ENCODE data around the gene PLCB3. TPM values are rescaled to one million over a fixed set of nuclear protein-coding genes. Genes with fewer than 3 reads are reported as not detected.

The PLCB3 gene
- polyA plus RNA-seq (ENCODE audit: insufficient read depth in 1 of 5, insufficient read length in 5 of 5, low replicate concordance in 1 of 5): 10 to 100 TPM; 15.7 to 25.9 (median 18.7) TPM
- long read RNA-seq, donor 1: 0 reads
- long read RNA-seq, donor 2, full-length matches to known transcripts: 1 of 63 reads
- long read RNA-seq, donor 2, partial matches to known transcripts: 11 of 63 reads
- long read RNA-seq, donor 2, other reads (novel, unspliced or antisense): 51 of 63 reads
- long read RNA-seq, donor 3, full-length matches to known transcripts: 1 of 1 reads
- long read RNA-seq, donor 3, partial matches to known transcripts: 0 of 1 reads
- long read RNA-seq, donor 3, other reads (novel, unspliced or antisense): 0 of 1 reads
- long read RNA-seq, donor 4: 0 reads
- long read RNA-seq, donor 5, partial matches to known transcripts: 15 of 15 reads
- long read RNA-seq, donor 5, other reads (novel, unspliced or antisense): 0 of 15 reads
- long read RNA-seq, donor 6, full-length matches to known transcripts: 1 of 1 reads
- long read RNA-seq, donor 6, partial matches to known transcripts: 0 of 1 reads
- long read RNA-seq, donor 6, other reads (novel, unspliced or antisense): 0 of 1 reads
- long read RNA-seq, donor 7, partial matches to known transcripts: 17 of 17 reads
- long read RNA-seq, donor 7, other reads (novel, unspliced or antisense): 0 of 17 reads
- long read RNA-seq, donor 8: 0 reads

DNA sequence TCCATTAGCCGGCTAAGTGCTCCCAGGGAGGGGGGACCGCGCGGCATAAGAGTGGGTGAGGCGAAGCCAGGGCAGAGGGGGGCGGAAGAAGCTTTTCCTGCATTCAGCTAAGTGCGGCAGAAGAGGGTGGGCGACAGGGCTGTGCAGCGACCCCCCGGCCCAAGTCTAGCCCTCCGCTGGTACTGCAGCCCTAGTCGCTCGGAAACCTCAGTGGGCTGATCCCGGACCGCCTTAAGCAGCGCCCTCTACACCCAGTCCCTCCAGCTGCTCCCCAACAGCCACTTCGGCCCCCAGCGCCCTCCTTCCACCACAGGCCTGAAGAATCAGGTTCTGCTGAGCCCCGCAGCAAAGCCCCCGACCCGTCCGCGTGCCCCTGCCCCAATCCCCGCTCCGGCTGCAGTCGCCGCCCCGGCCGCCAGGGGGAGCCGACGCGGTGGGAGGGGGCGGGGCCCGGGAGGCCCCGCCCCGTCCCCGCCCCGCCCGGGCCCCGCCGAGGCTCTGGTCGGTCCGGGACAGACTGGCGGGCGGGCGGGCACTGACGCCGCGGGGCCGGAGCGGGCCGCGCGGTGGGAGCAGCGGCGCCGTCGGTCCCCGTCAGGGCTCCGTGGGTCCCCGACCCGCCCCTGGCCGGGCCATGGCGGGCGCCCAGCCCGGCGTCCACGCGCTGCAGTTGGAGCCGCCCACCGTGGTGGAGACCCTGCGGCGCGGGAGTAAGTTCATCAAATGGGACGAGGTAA is at the start of gene PLCB3:
PLCB3 (plus strand) TSS at position 515 of the 737 bp plus-strand sequence; CDS start at position 635, 120 bp downstream.
- DNase-seq: no peak

DNA sequence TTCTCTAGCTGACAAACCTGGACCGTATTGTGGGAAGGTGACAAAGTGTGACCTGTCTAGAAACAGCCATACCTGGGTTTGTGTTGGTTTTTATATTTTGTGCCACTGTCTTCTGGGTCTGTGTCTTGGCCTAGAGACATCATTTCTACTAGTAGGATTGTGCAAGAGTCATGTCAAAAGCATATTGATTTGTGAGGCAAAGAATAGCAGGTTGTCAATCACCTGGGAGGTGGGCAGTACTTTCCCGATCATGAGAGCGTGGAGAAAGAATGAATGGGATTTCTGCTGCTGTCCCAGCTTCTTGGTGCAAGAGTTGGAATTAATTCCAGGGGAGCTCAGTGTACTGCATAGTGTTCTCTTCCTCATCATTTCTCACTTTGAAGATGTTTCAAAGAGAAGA is 49.8 kb upstream of the PLCB3 start:
- no peak for DNase-seq

DNA sequence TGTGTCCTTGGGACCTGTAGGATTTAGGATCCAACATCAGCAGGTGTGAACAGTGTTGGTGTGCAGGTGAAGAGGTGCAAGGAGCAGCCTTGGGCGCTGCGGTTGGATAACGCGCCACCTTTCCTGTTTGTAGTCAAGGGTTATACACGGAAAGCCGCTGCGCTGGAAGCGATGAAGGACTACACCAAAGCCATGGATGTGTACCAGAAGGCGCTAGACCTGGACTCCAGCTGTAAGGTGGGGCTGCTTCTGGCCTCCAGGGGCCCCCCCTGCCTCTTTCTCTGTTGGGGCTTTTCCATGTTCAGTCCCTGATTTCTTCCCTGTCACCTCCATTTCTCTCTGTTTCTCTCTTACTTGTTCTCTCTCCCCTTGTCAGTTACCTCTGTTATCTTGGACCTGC is 48.3 kb upstream of the PLCB3 start:
- no peak for DNase-seq

DNA sequence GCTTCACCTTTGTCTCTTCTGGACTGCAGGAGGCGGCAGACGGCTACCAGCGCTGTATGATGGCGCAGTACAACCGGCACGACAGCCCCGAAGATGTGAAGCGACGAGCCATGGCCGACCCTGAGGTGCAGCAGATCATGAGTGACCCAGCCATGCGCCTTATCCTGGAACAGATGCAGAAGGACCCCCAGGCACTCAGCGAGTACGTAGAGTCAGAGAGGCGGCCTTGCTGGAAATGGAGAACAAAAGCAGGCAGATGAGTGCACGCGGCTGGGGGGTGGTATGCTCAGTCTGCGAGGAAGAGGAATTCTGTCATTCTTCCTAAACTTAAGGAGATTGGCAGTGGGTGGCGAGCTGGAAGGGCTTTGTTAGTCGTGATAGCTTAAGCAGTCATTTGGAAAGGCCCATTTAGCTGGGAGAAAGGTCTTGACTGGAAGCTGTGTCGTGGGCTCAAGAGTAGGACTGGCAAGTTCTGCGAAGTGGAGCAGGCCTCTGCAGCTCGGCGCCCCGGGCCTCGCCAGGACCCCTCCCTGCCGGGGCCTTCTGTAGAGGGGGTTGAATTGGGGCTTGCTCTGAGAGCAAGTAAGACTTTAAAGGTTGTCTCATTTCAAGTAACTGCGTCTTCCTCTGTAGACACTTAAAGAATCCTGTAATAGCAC is 47.8 kb upstream of the PLCB3 start:
- no peak for DNase-seq

DNA sequence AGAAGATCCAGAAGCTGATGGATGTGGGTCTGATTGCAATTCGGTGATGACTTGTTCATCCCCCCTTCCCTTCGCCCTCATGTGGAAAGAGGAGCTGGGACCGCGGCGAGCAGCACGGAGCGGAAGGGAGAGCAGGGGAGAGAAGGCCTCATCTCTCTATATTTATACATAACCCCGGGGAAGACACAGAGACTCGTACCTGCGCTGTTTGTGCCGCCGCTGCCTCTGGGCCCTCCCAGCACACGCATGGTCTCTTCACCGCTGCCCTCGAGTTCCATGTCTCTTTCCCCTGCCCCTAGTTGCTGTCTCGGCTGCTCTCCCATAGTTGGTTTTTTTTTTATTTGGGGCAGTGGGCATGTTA is 47.3 kb upstream of the PLCB3 start:
- no peak for DNase-seq

DNA sequence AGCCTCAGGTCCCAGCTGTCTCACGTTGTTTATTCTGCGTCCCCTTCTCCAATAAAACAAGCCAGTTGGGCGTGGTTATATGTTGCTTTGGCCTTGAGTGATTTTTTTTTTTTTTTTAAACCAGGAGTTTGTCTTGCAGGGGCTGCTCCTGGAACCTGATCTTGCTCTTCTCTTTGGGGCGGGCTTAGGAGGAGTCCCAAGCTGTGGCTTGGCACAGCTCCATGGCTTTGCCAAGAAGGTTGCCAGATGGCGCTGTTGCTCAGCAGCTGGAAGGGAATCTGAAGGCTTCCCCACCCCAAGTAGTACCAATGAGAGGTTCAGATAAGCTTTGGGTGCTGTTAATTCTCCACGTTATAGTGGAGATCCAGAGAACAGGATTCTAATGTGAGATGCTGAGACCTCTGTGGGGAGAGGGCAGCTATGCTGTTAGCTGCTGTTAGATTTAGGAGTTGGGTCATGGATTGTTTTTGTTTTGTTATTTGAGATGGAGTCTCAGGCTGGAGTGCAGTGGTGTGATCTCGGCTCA is 46.8 kb upstream of the PLCB3 start:
- DNase-seq: peak; percentile 77 to 78

DNA sequence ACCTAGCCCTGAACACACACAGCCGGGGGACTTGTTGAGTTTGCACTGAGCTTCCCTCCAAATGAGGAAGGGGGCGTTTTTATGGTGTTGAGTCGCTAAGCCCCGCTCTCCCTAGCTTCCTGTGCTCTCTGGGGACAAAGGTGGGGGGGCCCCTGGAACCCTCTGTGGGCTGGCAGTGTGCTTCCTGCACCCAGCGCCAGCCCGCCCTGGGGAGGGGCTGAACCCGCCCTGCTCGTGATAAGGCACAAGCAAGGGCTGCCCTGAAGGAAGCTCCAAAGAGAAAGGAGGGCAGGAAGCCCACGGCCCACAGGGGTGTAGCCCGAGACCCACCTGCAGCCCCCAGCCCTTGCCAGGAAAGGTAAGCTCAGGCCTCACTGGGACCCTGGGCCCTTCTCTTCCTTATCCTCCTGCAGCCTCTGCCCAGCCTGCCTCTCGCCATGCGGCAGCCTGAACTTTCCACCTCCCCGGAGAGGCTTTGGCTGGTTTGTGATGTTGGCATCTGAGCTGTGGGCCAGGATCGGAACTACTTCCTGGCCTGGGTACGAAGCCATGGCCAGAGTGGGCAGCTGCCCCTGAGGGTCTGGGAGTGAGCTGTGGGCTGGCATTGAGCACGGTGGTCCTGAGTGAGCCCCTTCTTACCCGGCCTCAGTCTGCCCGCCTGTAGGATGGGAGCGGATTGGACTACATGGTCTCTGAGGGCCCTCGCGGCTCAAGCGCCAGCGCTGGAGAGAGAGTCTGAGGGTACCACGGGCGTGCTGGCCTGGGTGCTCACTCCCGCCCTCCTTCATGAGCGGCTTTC is 44.7 kb upstream of the PLCB3 start, which contains the start of gene FERMT3:
FERMT3 (plus strand) TSS at position 265 of the 799 bp plus-strand sequence. CDS start 644 bp downstream, outside the sequence.
- DNase-seq: no peak

DNA sequence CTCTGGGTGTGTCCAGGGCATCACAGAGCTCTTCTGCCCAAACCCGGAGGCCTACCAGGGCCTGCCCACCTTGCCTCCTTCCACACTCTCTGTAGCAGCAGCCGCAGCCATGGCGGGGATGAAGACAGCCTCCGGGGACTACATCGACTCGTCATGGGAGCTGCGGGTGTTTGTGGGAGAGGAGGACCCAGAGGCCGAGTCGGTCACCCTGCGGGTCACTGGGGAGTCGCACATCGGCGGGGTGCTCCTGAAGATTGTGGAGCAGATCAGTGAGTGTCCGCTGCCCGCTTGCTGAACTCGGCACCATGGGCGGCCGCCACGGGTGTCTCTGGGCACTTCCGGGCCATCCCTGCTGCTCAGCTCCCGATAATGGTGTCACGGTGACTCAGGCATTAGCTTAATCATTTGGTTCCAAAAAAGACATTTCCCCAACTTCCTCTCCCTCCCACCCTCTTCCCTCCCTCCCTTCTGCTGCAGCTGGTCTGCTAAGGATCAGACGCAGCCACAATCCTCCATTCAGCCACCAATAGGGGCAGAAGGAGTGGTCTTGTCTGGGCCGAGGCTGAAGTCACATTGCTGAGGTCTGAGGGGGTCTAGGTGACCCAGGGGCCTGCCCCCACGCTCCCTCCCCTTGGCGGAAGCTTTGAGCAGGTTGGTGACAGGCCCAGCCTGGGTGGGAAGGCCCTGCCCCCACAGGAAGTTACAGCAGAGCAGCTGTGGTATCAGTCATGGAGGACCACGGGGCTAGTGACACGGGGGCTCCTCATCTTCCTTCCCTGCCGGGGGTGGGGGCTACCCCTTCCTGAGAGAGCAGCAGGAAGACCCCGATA is 43.9 kb upstream of the PLCB3 start:
- DNase-seq: peak in 1 of 2 donors; percentile 45

DNA sequence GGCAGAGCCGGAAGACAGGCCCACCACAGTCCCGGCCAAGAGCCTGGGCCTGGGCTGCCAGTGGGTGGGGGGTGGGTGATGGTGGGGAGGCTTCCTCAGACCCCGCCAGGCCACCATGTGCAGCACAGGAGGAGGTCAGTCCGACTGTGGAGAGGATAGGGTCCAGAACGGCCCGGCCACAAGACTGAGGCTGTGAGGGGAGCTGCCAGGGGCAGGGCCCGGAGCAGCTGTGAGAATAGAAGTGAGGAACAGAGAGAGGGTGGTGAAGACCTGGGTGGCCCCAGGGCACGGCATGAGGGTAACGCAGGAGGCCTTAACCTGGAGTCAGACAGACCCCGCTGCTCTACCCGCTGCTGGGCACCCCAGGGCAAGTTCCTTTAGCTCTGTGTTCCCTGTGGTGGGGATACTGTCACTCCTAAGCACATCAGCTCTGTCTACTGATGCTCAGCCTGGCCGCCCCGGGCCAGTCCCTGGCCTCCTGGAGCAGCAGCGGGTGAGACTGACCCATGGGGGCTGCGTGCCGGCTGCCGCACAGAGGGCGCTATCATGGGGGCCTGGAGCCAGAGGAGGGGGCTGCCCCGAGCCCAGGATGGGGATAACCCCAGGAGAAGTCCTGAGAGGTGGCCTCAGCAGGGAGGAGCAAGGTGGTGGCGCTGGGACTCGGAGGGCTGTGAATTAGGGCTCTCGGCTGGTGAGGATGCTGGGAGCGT is 43.1 kb upstream of the PLCB3 start:
- DNase-seq: no peak

DNA sequence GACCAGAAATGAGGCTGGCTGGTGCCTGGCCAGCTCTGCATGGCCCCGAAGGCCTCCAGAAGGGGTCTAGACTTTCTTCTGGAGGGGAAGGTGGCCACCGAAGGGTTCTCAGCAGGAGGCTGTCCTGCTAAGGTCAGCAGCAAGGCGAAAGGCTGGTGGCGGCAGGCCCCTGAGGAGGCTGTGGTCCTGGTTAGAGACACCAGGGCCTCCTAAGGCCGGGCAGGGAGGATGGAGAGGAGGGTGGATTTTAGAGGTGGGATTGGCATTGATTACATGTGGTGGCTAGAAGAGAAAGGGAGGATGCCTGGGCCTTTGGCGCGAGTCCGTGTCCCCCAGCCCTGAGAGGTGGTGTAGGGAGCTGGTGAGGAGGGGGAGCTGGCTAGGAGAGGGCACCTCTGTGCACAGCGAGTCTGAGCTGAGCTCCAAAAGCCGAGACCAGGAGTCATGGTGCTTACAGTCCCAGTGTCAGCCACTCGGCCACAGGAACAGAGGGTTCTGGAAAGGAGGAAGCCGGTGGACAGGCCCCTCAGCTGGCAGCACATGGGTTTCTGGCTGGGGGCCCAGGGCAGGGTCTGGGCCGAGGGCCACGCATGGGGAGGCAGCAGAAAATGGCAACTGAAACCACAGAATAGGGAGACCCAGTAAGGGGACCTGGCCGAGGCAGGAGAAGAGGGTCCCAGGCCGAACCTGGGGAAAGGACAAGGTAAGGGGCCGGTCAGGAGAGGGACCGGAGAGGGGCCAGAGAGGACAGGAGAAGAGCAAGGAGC is 42.4 kb upstream of the PLCB3 start:
- DNase-seq: no peak

DNA sequence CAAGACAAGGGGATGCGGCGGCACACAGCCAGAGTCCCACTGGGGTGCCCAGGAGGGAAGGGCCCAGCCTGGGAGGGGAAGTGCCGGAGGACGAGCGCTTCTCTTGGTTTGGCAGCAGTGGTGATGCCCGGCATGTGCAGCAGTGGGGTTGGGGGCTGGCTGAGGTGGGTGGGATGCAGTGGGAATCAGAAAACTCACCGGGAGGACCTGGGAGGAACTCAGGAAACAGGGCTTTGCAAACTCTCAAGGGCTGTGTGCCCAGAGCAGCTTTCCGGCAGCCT is 41.8 kb upstream of the PLCB3 start:
- DNase-seq: no peak

DNA sequence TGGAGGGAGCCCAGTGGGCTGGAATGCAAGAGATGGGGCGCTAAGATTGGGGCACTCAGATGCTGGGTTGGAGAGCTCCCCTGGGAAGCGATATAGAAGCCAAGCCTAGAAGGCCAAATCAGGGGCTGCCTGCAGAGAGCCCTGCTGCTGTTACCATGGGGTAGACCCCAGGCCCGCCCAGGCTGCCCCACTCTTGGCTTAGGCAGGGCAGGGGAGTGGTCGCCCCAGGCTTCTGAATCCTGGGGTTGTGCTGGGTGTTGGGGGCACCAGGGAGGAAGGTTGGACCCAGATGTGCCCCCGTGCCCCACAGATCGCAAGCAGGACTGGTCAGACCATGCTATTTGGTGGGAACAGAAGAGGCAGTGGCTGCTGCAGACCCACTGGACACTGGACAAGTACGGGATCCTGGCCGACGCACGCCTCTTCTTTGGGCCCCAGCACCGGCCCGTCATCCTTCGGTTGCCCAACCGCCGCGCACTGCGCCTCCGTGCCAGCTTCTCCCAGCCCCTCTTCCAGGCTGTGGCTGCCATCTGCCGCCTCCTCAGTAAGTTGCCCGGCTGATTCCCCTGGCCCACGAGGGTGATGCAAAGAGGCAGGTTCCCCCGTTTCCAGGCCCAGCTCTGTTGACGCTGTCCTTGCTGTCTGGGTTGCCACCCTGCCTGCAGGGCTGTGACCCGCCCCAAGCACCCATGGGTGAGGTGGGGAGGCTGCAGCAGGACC is 40.9 kb upstream of the PLCB3 start:
- no peak for DNase-seq

DNA sequence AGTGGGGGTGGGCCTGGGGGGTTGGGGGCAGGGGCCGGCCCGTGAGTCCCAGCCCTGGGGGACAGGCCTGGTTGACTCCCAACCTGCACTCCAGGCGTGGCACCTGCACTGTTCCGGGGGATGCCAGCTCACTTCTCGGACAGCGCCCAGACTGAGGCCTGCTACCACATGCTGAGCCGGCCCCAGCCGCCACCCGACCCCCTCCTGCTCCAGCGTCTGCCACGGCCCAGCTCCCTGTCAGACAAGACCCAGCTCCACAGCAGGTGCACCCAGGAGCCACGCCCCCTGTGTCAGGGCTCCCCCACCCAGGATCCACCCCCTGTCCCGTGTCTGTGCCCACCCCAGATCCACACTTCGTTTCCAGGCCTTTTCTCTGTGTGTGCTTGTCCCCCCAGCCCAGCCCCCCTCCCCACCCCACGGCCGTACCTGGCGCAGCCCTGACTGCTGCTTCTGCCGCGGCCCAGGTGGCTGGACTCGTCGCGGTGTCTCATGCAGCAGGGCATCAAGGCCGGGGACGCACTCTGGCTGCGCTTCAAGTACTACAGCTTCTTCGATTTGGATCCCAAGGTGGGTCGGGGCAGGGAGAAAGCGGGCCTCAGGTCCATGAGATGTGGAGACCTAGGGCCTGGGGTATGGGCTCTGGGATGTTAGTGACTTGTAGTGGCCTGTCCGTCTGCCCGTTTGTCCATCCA is 40.0 kb upstream of the PLCB3 start:
- DNase-seq: no peak

DNA sequence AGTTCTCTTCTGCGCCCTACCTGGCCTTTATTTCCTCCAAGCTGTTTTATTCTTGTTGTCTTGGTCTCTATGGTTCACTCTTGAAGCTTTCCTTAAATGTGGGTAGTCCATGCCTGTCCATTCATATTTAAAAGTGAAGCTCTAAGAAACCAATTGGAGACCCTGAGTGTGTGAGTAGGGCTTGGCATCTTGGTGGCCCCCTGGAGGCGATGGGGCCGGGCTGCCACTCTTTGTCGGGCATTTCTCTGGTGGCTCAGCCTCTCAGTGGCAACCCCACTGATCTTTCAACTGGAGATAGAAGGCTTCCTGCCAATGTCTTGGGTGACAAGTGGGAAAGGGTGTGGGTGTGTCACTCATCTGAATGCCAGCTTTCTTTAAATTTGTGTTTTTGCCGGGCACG is 34.5 kb upstream of the PLCB3 start:
- DNase-seq: no peak

DNA sequence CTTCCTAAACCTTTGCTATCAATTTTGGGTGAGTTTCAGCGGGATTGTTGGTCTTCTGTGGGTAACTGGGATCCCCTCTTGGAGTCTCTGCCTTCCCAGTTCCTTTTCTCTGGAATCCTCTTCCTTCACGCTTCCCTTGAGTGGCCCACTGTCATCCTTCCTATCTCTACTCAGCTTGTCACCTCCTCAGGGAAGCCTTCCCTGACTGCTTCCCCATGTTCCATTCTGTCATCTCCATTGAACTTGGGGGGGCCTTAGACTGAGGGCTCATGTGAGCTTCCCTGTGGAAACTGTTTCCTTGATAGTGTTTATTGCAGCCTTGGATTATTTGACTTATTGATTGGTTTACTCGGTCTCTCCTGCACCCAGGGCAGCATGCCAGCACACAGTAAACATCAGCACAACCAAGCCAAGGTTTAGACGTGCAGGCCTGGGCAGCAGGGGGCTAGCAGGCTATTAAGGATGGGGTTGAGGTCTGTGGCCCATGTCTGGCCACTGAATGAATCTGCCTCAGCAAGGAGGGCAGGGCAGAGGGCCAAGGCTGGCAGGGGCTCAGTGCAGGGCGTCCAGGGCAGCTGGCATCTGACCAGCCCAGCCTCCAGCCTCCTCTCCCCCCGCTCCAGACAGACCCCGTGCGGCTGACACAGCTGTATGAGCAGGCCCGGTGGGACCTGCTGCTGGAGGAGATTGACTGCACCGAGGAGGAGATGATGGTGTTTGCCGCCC is 32.5 kb upstream of the PLCB3 start:
- DNase-seq: no peak

DNA sequence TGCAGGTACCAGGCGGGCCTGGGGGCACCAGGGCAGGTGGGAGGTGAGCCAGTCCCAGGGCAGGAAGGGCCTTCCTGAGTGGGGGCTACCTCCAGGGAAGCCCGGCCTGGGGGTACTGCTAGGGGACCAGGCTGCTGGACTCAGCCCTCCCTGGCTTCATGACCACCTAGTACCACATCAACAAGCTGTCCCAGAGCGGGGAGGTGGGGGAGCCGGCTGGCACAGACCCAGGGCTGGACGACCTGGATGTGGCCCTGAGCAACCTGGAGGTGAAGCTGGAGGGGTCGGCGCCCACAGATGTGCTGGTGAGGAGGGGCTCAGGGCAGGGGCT is 32.0 kb upstream of the PLCB3 start:
- DNase-seq: no peak

DNA sequence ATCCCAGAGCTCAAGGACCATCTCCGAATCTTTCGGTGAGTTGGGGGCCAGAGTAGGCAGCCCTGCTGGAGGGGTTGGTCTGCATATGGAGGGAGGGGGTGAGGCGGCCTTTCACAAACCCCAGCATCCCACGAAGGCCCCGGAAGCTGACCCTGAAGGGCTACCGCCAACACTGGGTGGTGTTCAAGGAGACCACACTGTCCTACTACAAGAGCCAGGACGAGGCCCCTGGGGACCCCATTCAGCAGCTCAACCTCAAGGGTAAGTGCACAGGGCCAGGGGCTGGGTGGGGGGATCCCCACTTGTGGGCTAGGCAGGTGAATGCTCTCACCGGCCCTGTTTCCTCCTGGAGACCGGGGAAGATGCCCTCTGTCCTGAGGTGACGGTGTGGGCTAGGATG is 31.6 kb upstream of the PLCB3 start:
- DNase-seq: no peak
